ENCODE measurements around the gene ABCC4. TPM values are rescaled to one million over a fixed set of nuclear protein-coding genes. Genes with fewer than 3 reads are reported as not detected.

The ABCC4 gene
- total RNA-seq, 2 experiments from 2014 or later = 9.6 to 11.8 TPM

- Mint-ChIP-seq H3K27me3 (no peaks in the 10 kb centered on the region), H3K4me3 (no peak overlapping the region), H3K9me3 (no peaks in the 10 kb centered on the region), H3K4me1 (ENCODE audit: low read depth) (peaks cover 19% of the 10 kb centered on the region), H3K36me3 (ENCODE audit: low read depth) (no peaks in the 10 kb centered on the region), H3K27ac (no peak overlapping the region)
- ChIA-PET POLR2A (no interaction called here), CTCF (no interaction called here)
- ATAC-seq (no peak), DNase-seq (no peak)
- intact Hi-C loops (cut with micrococcal nuclease) = no loop called here
- no peak for TF ChIP-seq CTCF (IDR thresholded peaks at IDR 0.05)
Measured at GRCh38 chr13:95253033-95253432, 48.2 kb downstream of the ABCC4 start.

GRCh38 chr13:95251641-95252040 lies 49.6 kb downstream of the ABCC4 start:
- intact Hi-C loops (cut with micrococcal nuclease) = no loop called here
- Mint-ChIP-seq H3K4me3 (no peak overlapping the region), H3K4me1 (ENCODE audit: low read depth) (peaks cover 19% of the 10 kb centered on the region), H3K36me3 (ENCODE audit: low read depth) (peaks cover 8% of the 10 kb centered on the region), H3K27ac (no peak overlapping the region), H3K27me3 (no peaks in the 10 kb centered on the region), H3K9me3 (no peaks in the 10 kb centered on the region)
- CTCF ChIA-PET = no interaction called here
- POLR2A ChIA-PET = no interaction called here
- no peak for ATAC-seq
- TF ChIP-seq CTCF (IDR thresholded peaks at IDR 0.05) = no peak
- DNase-seq = no peak

GRCh38 chr13:95250961-95251360 lies 50.3 kb downstream of the ABCC4 start:
- no peak for ATAC-seq
- no peaks in the 10 kb centered on the region for H3K27me3 Mint-ChIP-seq
- H3K36me3 Mint-ChIP-seq (ENCODE audit: low read depth) = peaks cover 10% of the 10 kb centered on the region
- intact Hi-C loops (cut with micrococcal nuclease) = no loop called here
- DNase-seq = no peak
- ChIA-PET POLR2A (no interaction called here), CTCF (no interaction called here)
- no peaks in the 10 kb centered on the region for H3K9me3 Mint-ChIP-seq
- H3K4me1 Mint-ChIP-seq (ENCODE audit: low read depth) = peaks cover 19% of the 10 kb centered on the region
- no peak overlapping the region for H3K27ac Mint-ChIP-seq
- TF ChIP-seq CTCF (IDR thresholded peaks at IDR 0.05) = no peak
- H3K4me3 Mint-ChIP-seq = no peak overlapping the region

GRCh38 chr13:95248953-95249352 lies 52.3 kb downstream of the ABCC4 start:
- TF ChIP-seq CTCF (IDR thresholded peaks at IDR 0.05) = no peak
- no peak for DNase-seq
- CTCF ChIA-PET = no interaction called here
- POLR2A ChIA-PET = no interaction called here
- Mint-ChIP-seq H3K4me1 (ENCODE audit: low read depth) (peaks cover 15% of the 10 kb centered on the region), H3K27me3 (no peaks in the 10 kb centered on the region), H3K9me3 (no peaks in the 10 kb centered on the region), H3K4me3 (no peak overlapping the region), H3K36me3 (ENCODE audit: low read depth) (peaks cover 14% of the 10 kb centered on the region), H3K27ac (no peak overlapping the region)
- ATAC-seq = no peak
- intact Hi-C loops (cut with micrococcal nuclease) = no loop called here

GRCh38 chr13:95247852-95248251 lies 53.4 kb downstream of the ABCC4 start:
- ChIA-PET CTCF (no interaction called here), POLR2A (interaction anchor here (0.7 kb wide), 1 partner anchor 82 kb away, joined by 4 read pairs; no protein-coding TSS in a partner anchor)
- Mint-ChIP-seq H3K9me3 (no peaks in the 10 kb centered on the region), H3K27me3 (no peaks in the 10 kb centered on the region), H3K4me1 (ENCODE audit: low read depth) (peaks cover 12% of the 10 kb centered on the region), H3K36me3 (ENCODE audit: low read depth) (peaks cover 14% of the 10 kb centered on the region), H3K4me3 (no peak overlapping the region), H3K27ac (no peak overlapping the region)
- DNase-seq (no peak), ATAC-seq (no peak)
- intact Hi-C loops (cut with micrococcal nuclease) = no loop called here
- no peak for TF ChIP-seq CTCF (IDR thresholded peaks at IDR 0.05)

Measured in activated CD8-positive, alpha-beta T cell treated with anti-CD3 and anti-CD28 coated beads for 36 hours (primary cell).